Epidermal melanocyte (primary cell): Measurements from ENCODE around the gene GLRX3.
"Not testable (repeated sequence)": the region's sequence is repeated elsewhere in the genome, so short reads cannot be mapped to it uniquely, and the experiment has no call there.

Experiments
- DNase-seq: peaks from one replicate; pipeline ENCODE4 v3.0.0; 2011; ENCODE audit warnings: low spot score; ENCODE audit not compliant: insufficient read length

GLRX3 gene

GRCh38 chr10:130188195-130189175 is 52.3 kb downstream of the GLRX3 start:
- DNase-seq, result no peak

GRCh38 chr10:130189608-130190054 is 53.4 kb downstream of the GLRX3 start:
- no peak for DNase-seq

GRCh38 chr10:130190055-130190736 is 54.0 kb downstream of the GLRX3 start:
- DNase-seq, result peak; percentile 94

- DNase-seq, result no peak
Observed at GRCh38 chr10:130190737-130191115, 54.5 kb downstream of the GLRX3 start.

GRCh38 chr10:130191380-130191779 is 55.2 kb downstream of the GLRX3 start:
- DNase-seq, result no peak

GRCh38 chr10:130192276-130192848 is 56.2 kb downstream of the GLRX3 start:
- DNase-seq, result no peak

GRCh38 chr10:130193033-130193432 is 56.8 kb downstream of the GLRX3 start:
- no peak for DNase-seq

GRCh38 chr10:130193493-130194193 is 57.5 kb downstream of the GLRX3 start:
- no peak for DNase-seq

GRCh38 chr10:130194194-130194990 is 58.2 kb downstream of the GLRX3 start:
- no peak for DNase-seq

GRCh38 chr10:130194991-130195645 is 58.9 kb downstream of the GLRX3 start:
- DNase-seq, result no peak

- no peak for DNase-seq
Observed at GRCh38 chr10:130195746-130196294, 59.6 kb downstream of the GLRX3 start.

- DNase-seq, result no peak
Observed at GRCh38 chr10:130196511-130197487, 60.6 kb downstream of the GLRX3 start.

- no peak for DNase-seq
Observed at GRCh38 chr10:130198651-130199050, 62.5 kb downstream of the GLRX3 start.

GRCh38 chr10:130200179-130201042 is 64.2 kb downstream of the GLRX3 start:
- DNase-seq, result no peak

- no peak for DNase-seq
Observed at GRCh38 chr10:130201043-130201380, 64.8 kb downstream of the GLRX3 start.

GRCh38 chr10:130202150-130202549 is 66.0 kb downstream of the GLRX3 start:
- not testable (repeated sequence) for DNase-seq

GRCh38 chr10:130202984-130203621 is 66.9 kb downstream of the GLRX3 start:
- no peak for DNase-seq
